HG02623 (cell line): ENCODE measurements around the gene GLUL.

Source experiments
- ATAC-seq: cut with Tn5 transposase; IDR thresholded peaks from one replicate; pipeline ENCODE4 v1.9.1; 2021; ENCODE audit warnings: moderate library complexity; ENCODE audit not compliant: unreplicated experiment

Gene GLUL

GRCh38 chr1:182391362-182392049 lies at the start of gene GLUL:
GLUL (minus strand) TSS chr1:182391790; CDS start chr1:182388737, 3,053 bp downstream.
- peak; percentile 62 for ATAC-seq

- no peak for ATAC-seq
Measured at GRCh38 chr1:182438326-182438725, 46.7 kb upstream of the GLUL start.

GRCh38 chr1:182433580-182433979 lies 42.0 kb upstream of the GLUL start:
- ATAC-seq, result no peak

GRCh38 chr1:182431278-182431677 lies 39.7 kb upstream of the GLUL start:
- ATAC-seq, result no peak

- no peak for ATAC-seq
Measured at GRCh38 chr1:182430263-182431068, 38.9 kb upstream of the GLUL start.

GRCh38 chr1:182428043-182428442 lies 36.5 kb upstream of the GLUL start:
- ATAC-seq, result no peak

- ATAC-seq, result peak; percentile 63
Measured at GRCh38 chr1:182426442-182427430, 35.1 kb upstream of the GLUL start.

- no peak for ATAC-seq
Measured at GRCh38 chr1:182415789-182416188, 24.2 kb upstream of the GLUL start.

- ATAC-seq, result no peak
Measured at GRCh38 chr1:182413969-182414368, 22.4 kb upstream of the GLUL start.

- ATAC-seq, result no peak
Measured at GRCh38 chr1:182413486-182413885, 21.9 kb upstream of the GLUL start.

GRCh38 chr1:182410620-182411273 lies 19.2 kb upstream of the GLUL start:
- ATAC-seq, result no peak

GRCh38 chr1:182410138-182410537 lies 18.5 kb upstream of the GLUL start:
- ATAC-seq, result no peak

- no peak for ATAC-seq
Measured at GRCh38 chr1:182408435-182409075, 17.0 kb upstream of the GLUL start.

GRCh38 chr1:182407724-182408123 lies 16.1 kb upstream of the GLUL start:
- no peak for ATAC-seq

GRCh38 chr1:182406012-182406411 lies 14.4 kb upstream of the GLUL start:
- ATAC-seq, result no peak

GRCh38 chr1:182405578-182405977 lies 14.0 kb upstream of the GLUL start:
- ATAC-seq, result no peak

- ATAC-seq, result no peak
Measured at GRCh38 chr1:182404781-182405180, 13.2 kb upstream of the GLUL start.

GRCh38 chr1:182400567-182400966 lies 9.0 kb upstream of the GLUL start, which contains the start of gene TEDDM1:
TEDDM1 (minus strand) TSS chr1:182400667; CDS start chr1:182400485, 182 bp downstream.
- ATAC-seq, result no peak

GRCh38 chr1:182397653-182398393 lies 6.2 kb upstream of the GLUL start:
- no peak for ATAC-seq
